ENCODE data around the gene ZNF786.
"Not testable (repeated sequence)": the region's sequence is repeated elsewhere in the genome, so short reads cannot be mapped to it uniquely, and the experiment has no call there.

DNA sequence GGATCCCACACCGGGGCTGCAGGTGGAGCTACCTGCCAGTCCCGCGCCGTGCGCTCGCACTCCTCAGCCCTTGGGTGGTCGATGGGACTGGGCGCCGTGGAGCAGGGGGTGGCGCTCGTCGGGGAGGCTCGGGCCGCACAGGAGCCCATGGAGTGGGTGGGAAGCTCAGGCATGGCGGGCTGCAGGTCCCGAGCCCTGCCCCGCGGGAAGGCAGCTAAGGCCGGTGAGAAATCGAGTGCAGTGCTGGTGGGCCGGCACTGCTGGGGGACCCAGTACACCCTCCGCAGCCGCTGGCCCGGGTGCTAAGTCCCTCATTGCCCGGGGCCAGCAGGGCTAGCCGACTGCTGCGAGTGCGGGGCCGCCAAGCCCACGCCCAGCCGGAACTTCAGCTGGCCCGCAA lies 51.9 kb downstream of the ZNF786 start:
- TF ChIP-seq, protein P1, sequence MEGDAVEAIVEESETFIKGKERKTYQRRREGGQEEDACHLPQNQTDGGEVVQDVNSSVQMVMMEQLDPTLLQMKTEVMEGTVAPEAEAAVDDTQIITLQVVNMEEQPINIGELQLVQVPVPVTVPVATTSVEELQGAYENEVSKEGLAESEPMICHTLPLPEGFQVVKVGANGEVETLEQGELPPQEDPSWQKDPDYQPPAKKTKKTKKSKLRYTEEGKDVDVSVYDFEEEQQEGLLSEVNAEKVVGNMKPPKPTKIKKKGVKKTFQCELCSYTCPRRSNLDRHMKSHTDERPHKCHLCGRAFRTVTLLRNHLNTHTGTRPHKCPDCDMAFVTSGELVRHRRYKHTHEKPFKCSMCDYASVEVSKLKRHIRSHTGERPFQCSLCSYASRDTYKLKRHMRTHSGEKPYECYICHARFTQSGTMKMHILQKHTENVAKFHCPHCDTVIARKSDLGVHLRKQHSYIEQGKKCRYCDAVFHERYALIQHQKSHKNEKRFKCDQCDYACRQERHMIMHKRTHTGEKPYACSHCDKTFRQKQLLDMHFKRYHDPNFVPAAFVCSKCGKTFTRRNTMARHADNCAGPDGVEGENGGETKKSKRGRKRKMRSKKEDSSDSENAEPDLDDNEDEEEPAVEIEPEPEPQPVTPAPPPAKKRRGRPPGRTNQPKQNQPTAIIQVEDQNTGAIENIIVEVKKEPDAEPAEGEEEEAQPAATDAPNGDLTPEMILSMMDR (IDR thresholded peaks at IDR 0.05 in 4 of 5, conservative IDR thresholded peaks at IDR 0.05 in 1 of 5) = not testable (repeated sequence)
- TF ChIP-seq POLR2A (IDR thresholded peaks at IDR 0.05) = not testable (repeated sequence)
